Measurements from ENCODE around the gene AKNA.

DNA sequence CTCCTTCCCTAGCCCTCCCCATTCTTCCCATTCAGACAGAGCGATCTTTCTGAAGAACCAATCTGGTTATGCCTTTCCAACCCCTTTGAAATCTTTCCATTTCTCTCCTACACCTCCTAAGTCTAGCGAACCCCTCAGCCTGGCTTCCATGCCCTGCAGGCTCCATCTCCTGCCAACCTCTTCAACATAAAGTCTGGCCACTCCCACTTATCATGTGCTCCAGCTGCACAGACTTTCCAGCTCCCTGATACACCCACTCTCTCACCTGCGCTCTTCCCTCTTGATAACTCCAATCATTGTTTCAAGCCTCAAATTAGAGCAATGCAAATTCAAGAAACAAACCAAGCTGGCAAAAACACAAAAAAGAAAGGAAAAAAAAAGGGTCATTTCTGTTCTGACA lies 68.6 kb downstream of the AKNA start:
- TF ChIP-seq, protein P1, sequence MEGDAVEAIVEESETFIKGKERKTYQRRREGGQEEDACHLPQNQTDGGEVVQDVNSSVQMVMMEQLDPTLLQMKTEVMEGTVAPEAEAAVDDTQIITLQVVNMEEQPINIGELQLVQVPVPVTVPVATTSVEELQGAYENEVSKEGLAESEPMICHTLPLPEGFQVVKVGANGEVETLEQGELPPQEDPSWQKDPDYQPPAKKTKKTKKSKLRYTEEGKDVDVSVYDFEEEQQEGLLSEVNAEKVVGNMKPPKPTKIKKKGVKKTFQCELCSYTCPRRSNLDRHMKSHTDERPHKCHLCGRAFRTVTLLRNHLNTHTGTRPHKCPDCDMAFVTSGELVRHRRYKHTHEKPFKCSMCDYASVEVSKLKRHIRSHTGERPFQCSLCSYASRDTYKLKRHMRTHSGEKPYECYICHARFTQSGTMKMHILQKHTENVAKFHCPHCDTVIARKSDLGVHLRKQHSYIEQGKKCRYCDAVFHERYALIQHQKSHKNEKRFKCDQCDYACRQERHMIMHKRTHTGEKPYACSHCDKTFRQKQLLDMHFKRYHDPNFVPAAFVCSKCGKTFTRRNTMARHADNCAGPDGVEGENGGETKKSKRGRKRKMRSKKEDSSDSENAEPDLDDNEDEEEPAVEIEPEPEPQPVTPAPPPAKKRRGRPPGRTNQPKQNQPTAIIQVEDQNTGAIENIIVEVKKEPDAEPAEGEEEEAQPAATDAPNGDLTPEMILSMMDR (IDR thresholded peaks at IDR 0.05), result no peak
- no peak for TF ChIP-seq POLR2AphosphoS5 (IDR thresholded peaks at IDR 0.05; ENCODE audit: insufficient read depth in 1 of 2, low read depth in 1 of 2)

Measured in vagina (tissue), 2 donors.